ENCODE results near the gene EFHD2.
"Not testable (repeated sequence)": the region's sequence is repeated elsewhere in the genome, so short reads cannot be mapped to it uniquely, and the experiment has no call there.

GRCh38 chr1:15471067-15471466, 61.4 kb downstream of the EFHD2 start:
- not testable (repeated sequence) for TF ChIP-seq EZH2 (IDR thresholded peaks at IDR 0.05; ENCODE audit: low read depth); CTCF (conservative IDR thresholded peaks at IDR 0.05)

Measured in PC-9 (cell line).